ENCODE measurements around the gene CUL4A.
"Not testable (repeated sequence)": the region's sequence is repeated elsewhere in the genome, so short reads cannot be mapped to it uniquely, and the experiment has no call there.

Gene CUL4A

DNA sequence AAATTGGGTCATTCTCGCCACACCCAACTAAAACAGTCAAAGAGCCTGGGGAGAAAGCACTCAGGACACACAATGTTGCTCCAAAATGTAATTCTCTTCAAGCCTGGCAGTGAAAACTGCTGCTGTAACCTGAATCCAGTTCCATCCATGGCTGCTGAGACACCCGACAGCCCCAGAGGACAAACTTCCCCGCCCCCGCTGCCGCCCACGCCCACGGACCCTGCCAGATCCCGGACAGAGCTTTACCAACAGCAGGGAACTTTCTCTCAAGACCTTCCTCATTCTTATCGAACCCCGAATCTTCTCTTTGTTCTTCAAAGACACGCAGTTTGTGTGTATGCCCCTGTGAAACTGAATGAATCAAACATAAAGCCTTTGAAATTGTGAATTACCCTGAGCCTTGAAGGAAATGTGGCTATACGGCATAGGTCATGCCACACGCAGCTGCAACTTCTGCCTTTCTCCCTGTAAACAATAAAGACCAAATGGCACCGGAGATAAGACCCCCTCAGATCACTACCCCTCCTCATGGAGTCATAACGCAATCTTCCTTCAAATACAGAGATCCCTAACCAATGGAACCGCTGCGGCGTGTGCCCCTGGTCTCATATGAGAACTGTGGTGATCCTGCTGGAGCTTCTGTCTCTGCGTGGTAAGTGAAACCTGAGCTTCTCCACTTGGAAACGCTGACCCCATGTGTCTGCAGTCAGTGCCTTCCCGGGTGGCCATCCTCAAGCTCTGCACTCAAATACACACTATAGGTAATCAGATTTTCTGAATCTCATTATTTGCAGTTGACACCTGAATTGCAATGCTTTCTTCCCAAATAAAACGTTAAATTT is 82.8 kb downstream of the CUL4A start:
- no peak for DNase-seq (ENCODE audit: low read depth)

DNA sequence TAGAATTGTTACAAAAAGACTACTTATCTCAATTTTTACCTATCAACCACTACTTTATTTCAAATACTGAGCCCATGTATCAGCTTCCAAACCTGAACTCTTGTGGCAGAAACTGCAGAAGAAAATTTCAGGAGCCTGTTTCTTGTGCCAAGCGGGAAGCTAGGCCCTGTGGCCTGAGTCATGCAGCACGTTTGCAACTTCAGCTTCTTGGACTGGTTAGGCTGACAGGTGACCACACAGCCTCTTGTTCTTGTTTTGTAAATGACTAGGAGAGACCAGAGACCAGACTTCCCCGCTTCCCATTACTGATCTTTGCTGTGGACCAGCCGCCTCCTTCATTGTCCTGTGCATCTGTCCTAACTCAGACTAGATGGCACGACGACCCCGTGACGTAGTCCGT is 84.3 kb downstream of the CUL4A start:
- DNase-seq (ENCODE audit: low read depth) = no peak

DNA sequence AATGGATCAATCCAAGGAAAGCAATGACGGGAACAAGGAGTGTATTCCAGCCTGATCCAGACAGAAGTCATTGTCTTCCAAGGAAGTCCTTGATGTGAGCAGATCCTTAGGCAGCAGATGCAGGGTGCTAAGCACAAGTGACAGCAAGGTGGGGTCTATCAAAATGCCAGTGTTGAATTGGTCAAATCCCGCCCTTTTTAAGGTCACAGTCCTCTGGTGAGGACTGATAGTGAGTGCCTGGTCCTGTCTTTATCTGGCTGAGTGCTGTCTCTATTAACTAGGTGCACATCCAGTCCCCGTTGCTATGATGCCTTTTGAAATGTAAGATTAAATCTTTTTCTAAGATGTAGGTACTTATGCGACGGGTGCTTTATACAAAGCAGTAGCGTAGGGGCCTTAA is 86.4 kb downstream of the CUL4A start:
- DNase-seq (ENCODE audit: low read depth) = no peak

DNA sequence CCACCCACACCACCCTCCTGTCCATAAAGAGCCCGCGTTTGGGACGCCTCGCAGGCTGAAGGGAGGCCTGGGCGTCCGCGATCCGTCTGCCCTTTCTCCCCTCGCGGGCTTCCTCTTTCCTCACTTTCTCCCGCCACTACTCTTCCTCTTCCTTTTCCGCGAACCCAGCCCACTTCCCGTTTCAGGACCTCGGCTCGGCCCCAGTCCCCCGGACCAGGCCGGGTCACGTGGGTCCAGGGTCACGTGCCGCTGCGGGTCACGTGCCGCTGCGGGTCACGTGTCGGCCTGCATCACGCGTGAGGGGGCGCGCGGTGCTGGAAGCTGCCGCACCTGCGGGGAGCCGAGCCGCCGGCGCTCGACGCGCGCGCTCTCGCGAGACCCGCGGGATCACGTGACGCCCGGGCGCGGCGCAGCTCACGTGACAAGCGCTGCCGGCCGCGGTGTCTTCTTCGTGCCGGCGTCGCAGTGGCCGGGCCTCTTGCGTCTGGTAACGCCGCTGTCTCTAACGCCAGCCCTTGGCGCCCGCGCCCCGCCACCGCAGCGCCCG is 87.5 kb downstream of the CUL4A start, which contains the start of gene LAMP1:
Gene LAMP1, plus strand, starts transcription at position 417 of the 547 bp plus-strand sequence. CDS start 196 bp downstream, outside the sequence.
- peak; percentile 51 for DNase-seq (ENCODE audit: low read depth)

DNA sequence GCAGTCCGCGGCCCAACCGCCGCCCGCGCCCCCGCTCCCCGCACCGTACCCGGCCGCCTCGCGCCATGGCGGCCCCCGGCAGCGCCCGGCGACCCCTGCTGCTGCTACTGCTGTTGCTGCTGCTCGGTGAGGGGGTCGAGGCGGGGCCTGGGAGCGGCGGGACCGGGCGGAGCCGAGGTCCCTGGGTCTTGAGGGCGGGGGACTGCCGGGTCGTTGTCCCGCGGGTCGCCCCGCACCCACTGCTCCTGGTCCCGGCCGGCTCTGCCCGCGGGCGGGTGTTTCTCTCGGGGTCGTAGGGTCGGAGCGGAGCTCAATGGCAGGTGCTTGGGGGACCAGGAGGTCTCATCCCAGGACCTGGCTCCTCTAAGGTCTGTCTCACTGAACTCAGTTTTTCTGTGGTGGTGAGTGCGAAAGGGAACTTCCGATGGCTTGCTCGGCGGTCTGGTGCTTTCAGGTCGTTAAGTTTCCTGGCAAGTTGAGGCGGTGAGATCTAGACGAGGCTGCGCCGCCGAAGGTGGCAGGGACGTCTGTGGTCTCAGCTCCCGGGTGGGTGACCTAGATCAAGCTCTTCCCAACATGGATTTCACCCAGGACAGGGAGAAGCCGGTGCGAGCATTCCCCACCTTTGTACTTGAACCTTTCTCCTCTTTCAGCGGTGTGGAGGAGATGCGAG is 88.1 kb downstream of the CUL4A start:
- no peak for DNase-seq (ENCODE audit: low read depth)

DNA sequence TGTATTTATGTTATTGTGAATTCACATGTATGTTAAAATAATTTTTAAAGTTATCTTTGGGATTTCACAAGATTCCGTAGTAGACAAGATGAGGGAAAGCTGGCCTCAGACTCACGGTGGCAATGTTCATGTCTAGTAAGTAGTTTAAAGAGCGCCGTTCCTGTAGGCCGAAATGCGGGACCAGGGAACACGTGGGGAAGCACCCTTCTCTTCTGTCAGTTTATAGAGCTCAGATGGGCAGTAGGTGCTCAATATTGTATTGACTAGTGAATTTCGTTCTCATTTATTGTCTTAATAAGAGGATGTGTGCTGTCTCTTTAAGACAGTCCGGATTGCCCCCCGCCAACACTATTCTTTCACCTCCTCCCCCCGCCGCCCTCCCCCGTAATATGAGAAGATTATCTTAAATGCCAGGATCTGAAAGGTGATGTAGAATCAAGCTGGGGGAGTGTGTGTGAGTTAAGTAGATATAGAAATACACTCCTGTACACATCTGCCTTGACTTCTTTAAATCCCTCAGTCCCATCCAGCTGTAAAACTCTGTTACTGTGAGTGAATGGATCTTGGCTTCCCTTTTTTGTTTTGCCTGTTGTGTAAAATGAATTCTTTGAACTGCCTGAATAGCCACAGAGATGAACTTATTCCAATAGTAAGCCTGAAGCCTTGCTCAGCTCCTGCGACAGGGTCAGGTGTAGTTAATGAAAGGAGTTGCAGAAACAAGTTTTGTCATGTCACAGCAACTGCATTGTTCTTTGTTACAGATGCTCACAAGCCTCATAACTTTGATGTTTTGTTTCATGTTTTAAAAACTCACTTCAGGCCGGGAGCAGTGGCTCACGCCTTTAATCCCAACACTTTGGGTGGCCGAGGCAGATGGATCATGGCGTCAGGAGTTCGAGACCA is 88.9 kb downstream of the CUL4A start:
- DNase-seq (ENCODE audit: low read depth) = no peak

DNA sequence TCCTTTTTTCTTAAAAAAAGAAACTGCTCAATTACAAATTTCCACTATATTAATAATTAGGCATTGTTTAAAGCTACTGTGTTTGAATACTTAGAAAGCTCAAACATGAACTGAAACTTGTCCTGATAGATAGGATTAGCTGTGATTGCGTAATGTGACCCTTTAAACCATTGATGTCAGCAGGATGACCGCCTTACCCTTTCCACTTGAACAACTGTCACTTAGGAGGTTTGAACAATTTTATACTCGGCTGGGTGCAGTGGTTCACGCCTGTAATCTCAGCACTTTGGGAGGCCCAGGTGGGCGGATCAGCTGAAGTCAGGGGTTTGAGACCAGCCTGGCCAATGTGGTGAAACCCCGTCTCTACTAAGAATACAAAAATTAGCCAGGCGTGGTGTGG is 90.5 kb downstream of the CUL4A start:
- DNase-seq (ENCODE audit: low read depth) = no peak

DNA sequence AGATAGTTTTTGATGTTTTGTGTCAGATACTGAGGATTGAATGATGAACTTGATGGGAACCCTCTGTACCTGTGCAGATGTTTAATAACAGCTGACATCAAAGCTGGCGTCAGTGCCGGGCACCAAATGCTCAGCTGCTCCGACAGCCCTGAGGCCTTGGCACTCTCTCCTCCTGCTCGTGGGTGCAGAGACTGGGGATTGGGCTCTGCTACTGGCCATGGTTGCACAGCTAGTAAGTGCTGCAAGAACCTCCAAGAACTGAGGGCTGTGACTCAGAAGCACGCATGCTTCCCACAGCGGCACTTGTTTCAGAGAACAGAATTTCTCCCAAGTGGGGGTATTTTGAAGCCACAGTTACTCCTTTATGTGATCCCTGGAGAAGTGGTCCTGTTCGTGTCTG is 93.6 kb downstream of the CUL4A start:
- no peak for DNase-seq (ENCODE audit: low read depth)

DNA sequence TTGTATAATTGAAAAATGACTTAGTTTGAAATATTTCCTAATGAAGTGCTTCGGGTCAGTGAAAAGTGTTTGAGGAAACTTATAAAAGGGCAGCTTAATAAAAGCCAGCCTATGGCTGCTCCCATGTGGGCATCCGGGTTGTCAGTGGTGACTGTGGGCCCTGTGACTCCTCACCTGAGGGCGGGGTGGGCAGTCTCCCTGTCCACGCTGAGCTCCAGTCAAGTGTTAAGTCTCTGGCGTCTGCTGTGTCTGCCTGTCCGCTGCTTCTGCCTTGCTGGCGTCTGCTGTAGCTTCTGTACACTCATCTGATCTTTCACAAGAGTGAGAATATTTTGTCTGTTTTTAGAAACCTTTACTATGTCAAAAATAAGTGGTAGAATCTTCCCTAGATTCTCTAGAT is 94.7 kb downstream of the CUL4A start:
- no peak for DNase-seq (ENCODE audit: low read depth)

DNA sequence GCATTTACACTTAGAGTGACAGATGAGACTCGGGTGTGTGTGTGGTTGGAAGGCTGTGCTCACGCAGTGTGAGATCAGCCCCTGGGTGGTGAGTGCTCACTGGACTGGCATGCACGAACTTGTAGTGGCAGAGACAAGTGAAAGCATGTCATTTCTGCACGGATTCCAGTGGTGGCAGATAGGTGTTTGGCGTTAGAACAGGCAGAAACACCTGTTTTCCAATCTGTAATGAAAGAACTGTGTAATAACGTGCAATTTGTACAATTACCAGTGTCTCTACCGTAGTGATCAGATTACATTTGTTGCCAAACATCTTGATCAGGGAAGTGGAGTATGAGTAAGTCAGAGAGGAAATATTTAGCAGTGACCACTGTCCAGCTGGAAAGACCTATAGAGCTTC is 95.8 kb downstream of the CUL4A start:
- DNase-seq (ENCODE audit: low read depth) = peak; percentile 10

DNA sequence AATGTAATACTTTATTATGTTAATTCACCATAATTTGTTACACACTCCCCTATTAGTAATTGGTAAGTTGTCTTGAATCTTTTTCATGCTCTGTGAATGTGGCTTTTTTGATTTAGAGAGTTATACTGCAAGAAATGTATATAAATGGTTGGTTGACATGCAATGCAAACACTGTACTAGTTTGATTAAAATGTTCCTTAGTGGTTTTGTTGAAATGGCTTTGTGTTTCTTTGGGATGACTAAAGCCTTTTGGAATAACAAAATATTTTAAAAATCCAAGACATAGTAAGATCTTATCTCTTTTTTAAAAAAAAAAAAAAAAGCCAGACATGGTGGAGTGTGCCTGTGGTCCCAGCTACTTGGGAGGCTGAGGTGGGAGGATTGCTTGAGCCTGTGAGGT is 98.1 kb downstream of the CUL4A start:
- no peak for DNase-seq (ENCODE audit: low read depth)

DNA sequence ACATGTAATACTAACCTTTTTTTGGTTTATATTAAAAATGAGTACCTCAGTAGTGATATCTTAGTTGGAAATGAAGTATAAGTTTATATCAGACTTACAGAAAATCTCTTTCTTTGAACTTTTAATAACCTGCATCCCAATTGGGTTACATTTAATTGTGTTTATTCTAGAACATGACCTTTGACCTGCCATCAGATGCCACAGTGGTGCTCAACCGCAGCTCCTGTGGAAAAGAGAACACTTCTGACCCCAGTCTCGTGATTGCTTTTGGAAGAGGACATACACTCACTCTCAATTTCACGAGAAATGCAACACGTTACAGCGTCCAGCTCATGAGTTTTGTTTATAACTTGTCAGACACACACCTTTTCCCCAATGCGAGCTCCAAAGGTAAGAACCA is 100.1 kb downstream of the CUL4A start:
- DNase-seq (ENCODE audit: low read depth) = no peak

DNA sequence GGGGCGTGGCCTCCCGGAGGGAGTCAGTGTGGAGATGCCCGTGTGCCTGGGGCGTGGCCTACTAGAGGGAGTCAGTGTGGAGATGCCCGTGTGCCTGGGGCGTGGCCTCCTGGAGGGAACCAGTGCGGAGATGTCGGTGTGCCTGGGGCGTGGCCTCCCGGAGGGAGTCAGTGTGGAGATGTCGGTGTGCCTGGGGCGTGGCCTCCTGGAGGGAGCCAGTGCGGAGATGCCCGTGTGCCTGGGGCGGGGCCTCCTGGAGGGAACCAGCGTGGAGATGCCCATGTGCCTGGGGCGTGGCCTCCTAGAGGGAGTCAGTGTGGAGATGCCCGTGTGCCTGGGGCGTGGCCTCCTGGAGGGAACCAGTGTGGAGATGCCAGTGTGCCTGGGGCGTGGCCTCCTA is 104.7 kb downstream of the CUL4A start:
- DNase-seq (ENCODE audit: low read depth) = not testable (repeated sequence)

DNA sequence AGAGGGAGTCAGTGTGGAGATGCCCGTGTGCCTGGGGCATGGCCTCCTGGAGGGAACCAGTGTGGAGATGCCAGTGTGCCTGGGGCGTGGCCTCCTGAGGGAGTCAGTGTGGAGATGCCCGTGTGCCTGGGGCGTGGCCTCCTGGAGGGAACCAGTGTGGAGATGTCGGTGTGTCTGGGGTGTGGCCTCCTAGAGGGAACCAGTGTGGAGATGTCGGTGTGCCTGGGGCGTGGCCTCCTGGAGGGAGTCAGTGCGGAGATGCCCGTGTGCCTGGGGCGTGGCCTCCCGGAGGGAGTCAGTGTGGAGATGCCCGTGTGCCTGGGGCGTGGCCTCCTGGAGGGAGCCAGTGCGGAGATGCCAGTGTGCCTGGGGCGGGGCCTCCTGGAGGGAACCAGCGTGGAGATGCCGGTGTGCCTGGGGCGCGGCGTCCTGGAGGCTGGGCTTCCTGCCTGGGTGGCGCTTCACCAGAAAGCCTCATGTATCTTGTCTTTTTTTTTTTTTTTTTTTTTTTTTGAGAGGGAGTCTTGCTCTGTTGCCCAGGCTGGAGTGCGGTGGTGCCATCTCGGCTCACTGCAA is 105.6 kb downstream of the CUL4A start:
- DNase-seq (ENCODE audit: low read depth) = not testable (repeated sequence)

DNA sequence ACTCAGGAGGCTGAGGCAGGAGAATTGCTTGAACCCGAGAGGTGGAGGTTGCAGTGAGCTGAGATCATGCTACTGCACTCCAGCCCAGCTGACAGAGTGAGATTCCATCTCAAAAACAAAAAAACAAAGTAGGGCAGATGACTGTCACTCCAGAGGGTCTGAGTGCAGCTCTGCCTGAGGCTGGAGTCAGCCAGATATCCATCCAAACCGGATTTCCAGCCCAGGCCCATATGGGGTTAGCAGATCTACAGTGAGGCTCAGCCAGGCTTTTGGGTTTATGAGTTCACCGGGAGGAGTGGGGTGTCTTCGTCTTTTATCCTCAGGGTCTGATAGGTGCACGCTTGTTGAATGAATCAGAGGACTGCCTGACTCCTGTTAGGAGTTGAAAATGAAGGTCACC is 106.6 kb downstream of the CUL4A start:
- no peak for DNase-seq (ENCODE audit: low read depth)
